ENCODE measurements around the gene HTRA1. TPM values are rescaled to one million over a fixed set of nuclear protein-coding genes. Genes with fewer than 3 reads are reported as not detected.

HTRA1 gene
- total RNA-seq, 1 donor from 2014 or later: 17.0 TPM

- Histone ChIP-seq H3K79me2 (ENCODE audit: low read depth) (no peaks in the 10 kb centered on the region), H3K9me3 (ENCODE audit: low read depth) (no peaks in the 10 kb centered on the region), H2AFZ (replicated peaks) (no peak overlapping the region), H3K4me3 (no peak overlapping the region), H3K36me3 (no peaks in the 10 kb centered on the region), H3K4me2 (no peak overlapping the region), H3K9ac (no peak overlapping the region), H3K4me1 (peaks cover 10% of the 10 kb centered on the region), H3F3A (ENCODE audit: low read depth) (no peaks in the 10 kb centered on the region), H4K20me1 (ENCODE audit: low read depth) (no peaks in the 10 kb centered on the region), H3K27me3 (no peaks in the 10 kb centered on the region), H3K27ac (no peak overlapping the region)
- TF ChIP-seq CTCF (IDR thresholded peaks at IDR 0.05): no peak
- TF ChIP-seq EZH2 (IDR thresholded peaks at IDR 0.05): no peak
- no peak for TF ChIP-seq EZH2phosphoT487 (IDR thresholded peaks at IDR 0.05)
- no peaks in the 10 kb centered on the region for H3K9me3 Mint-ChIP-seq
- H3K4me3 Mint-ChIP-seq: no peak overlapping the region
- DNase-seq (ENCODE audit: low spot score): no peak
- H3K27me3 Mint-ChIP-seq (ENCODE audit: insufficient read depth, low read depth): peaks cover 11% of the 10 kb centered on the region
- no peak overlapping the region for H3K27ac Mint-ChIP-seq
- H3K36me3 Mint-ChIP-seq: no peaks in the 10 kb centered on the region
- peaks cover 35% of the 10 kb centered on the region for H3K4me1 Mint-ChIP-seq
Observed at GRCh38 chr10:122492999-122493481, 31.7 kb downstream of the HTRA1 start.

GRCh38 chr10:122493761-122494160 lies 32.4 kb downstream of the HTRA1 start:
- Histone ChIP-seq H3K4me1 (peaks cover 10% of the 10 kb centered on the region), H3K27ac (no peak overlapping the region), H3K27me3 (no peaks in the 10 kb centered on the region), H4K20me1 (ENCODE audit: low read depth) (no peaks in the 10 kb centered on the region), H3K4me3 (no peak overlapping the region), H3K36me3 (no peaks in the 10 kb centered on the region), H3K9ac (no peak overlapping the region), H3K4me2 (no peak overlapping the region), H2AFZ (replicated peaks) (no peak overlapping the region), H3K9me3 (ENCODE audit: low read depth) (no peaks in the 10 kb centered on the region), H3K79me2 (ENCODE audit: low read depth) (no peaks in the 10 kb centered on the region), H3F3A (ENCODE audit: low read depth) (no peaks in the 10 kb centered on the region)
- Mint-ChIP-seq H3K27me3 (ENCODE audit: insufficient read depth, low read depth) (peaks cover 8% of the 10 kb centered on the region), H3K27ac (no peak overlapping the region), H3K4me3 (no peak overlapping the region), H3K36me3 (no peaks in the 10 kb centered on the region), H3K9me3 (no peaks in the 10 kb centered on the region), H3K4me1 (peaks cover 35% of the 10 kb centered on the region)
- TF ChIP-seq EZH2phosphoT487 (IDR thresholded peaks at IDR 0.05) (no peak), EZH2 (IDR thresholded peaks at IDR 0.05) (no peak), CTCF (IDR thresholded peaks at IDR 0.05) (no peak)
- no peak for DNase-seq (ENCODE audit: low spot score)

GRCh38 chr10:122494173-122494820 lies 32.9 kb downstream of the HTRA1 start:
- H3K27me3 ChIP-seq: no peaks in the 10 kb centered on the region
- no peak for DNase-seq (ENCODE audit: low spot score)
- H3K27me3 Mint-ChIP-seq (ENCODE audit: insufficient read depth, low read depth): peaks cover 6% of the 10 kb centered on the region
- H3K4me3 Mint-ChIP-seq: no peak overlapping the region
- no peak overlapping the region for H3K9ac ChIP-seq
- no peak overlapping the region for H3K4me2 ChIP-seq
- peaks cover 31% of the 10 kb centered on the region for H3K4me1 Mint-ChIP-seq
- H3K9me3 Mint-ChIP-seq: no peaks in the 10 kb centered on the region
- H3F3A ChIP-seq (ENCODE audit: low read depth): no peaks in the 10 kb centered on the region
- H3K36me3 Mint-ChIP-seq: no peaks in the 10 kb centered on the region
- TF ChIP-seq EZH2phosphoT487 (IDR thresholded peaks at IDR 0.05) (no peak), CTCF (IDR thresholded peaks at IDR 0.05) (no peak), EZH2 (IDR thresholded peaks at IDR 0.05) (no peak)
- H4K20me1 ChIP-seq (ENCODE audit: low read depth): no peaks in the 10 kb centered on the region
- no peak overlapping the region for H3K4me3 ChIP-seq
- H3K4me1 ChIP-seq: peaks cover 10% of the 10 kb centered on the region
- no peaks in the 10 kb centered on the region for H3K79me2 ChIP-seq (ENCODE audit: low read depth)
- H3K27ac Mint-ChIP-seq: no peak overlapping the region
- H3K36me3 ChIP-seq: no peaks in the 10 kb centered on the region
- H3K9me3 ChIP-seq (ENCODE audit: low read depth): no peaks in the 10 kb centered on the region
- no peak overlapping the region for H3K27ac ChIP-seq
- no peak overlapping the region for H2AFZ ChIP-seq (replicated peaks)

Data from neural progenitor cell (in vitro differentiated cells).